NCI-H1436 (cell line): ENCODE data around the gene DCDC1.

Source experiments
- DNase-seq: peaks from one replicate; lab custom pipeline; 2025; lab: John Stamatoyannopoulos, UW

Gene DCDC1

GRCh38 chr11:31102875-31103274, 266.7 kb downstream of the DCDC1 start:
- DNase-seq = no peak

- no peak for DNase-seq
Measured at GRCh38 chr11:31102316-31102715, 267.2 kb downstream of the DCDC1 start.

GRCh38 chr11:31096191-31096805, 273.2 kb downstream of the DCDC1 start:
- no peak for DNase-seq

- DNase-seq = no peak
Measured at GRCh38 chr11:31092638-31093037, 276.9 kb downstream of the DCDC1 start.

- no peak for DNase-seq
Measured at GRCh38 chr11:31089117-31089516, 280.4 kb downstream of the DCDC1 start.

GRCh38 chr11:31069447-31070205, 299.9 kb downstream of the DCDC1 start:
- DNase-seq = no peak

GRCh38 chr11:31060880-31061279, 308.7 kb downstream of the DCDC1 start:
- no peak for DNase-seq

GRCh38 chr11:31059529-31059928, 310.0 kb downstream of the DCDC1 start:
- DNase-seq = no peak

- peak; percentile 10 for DNase-seq
Measured at GRCh38 chr11:31050061-31050765, 319.3 kb downstream of the DCDC1 start.

GRCh38 chr11:31045335-31045734, 324.2 kb downstream of the DCDC1 start:
- peak; percentile 2 for DNase-seq

- no peak for DNase-seq
Measured at GRCh38 chr11:31030138-31030792, 339.3 kb downstream of the DCDC1 start.

GRCh38 chr11:31026315-31026714, 343.2 kb downstream of the DCDC1 start:
- DNase-seq = no peak

GRCh38 chr11:31022080-31022479, 347.5 kb downstream of the DCDC1 start:
- no peak for DNase-seq

GRCh38 chr11:31019786-31020185, 349.8 kb downstream of the DCDC1 start:
- no peak for DNase-seq

- no peak for DNase-seq
Measured at GRCh38 chr11:31005202-31005601, 364.3 kb downstream of the DCDC1 start.

- DNase-seq = no peak
Measured at GRCh38 chr11:31001427-31001826, 368.1 kb downstream of the DCDC1 start.

- DNase-seq = no peak
Measured at GRCh38 chr11:31000381-31000780, 369.2 kb downstream of the DCDC1 start.

- DNase-seq = no peak
Measured at GRCh38 chr11:30992513-30992849, 377.1 kb downstream of the DCDC1 start.

- no peak for DNase-seq
Measured at GRCh38 chr11:30991802-30992512, 377.6 kb downstream of the DCDC1 start.

- no peak for DNase-seq
Measured at GRCh38 chr11:30991376-30991775, 378.2 kb downstream of the DCDC1 start.

- DNase-seq = peak; percentile 7
Measured at GRCh38 chr11:30990625-30991296, 378.8 kb downstream of the DCDC1 start.
